GM13977 (cell line): ENCODE measurements around the gene SLIT3.

Experiments
- DNase-seq: peaks from one replicate; pipeline ENCODE4 v3.0.0; 2012; ENCODE audit warnings: low spot score
- in situ Hi-C: fragments of 300-500 bp; cut with MboI; formaldehyde crosslinking; loops from one replicate; pipeline ENCODE4 v1.12.0; 2022; ENCODE audit warnings: low sequenced_read_pairs, low pct_unique_long_range_greater_than_20kb, mixed read lengths, inconsistent platforms; ENCODE audit not compliant: unreplicated experiment
- TF ChIP-seq, protein P1 (sequence below): IDR thresholded peaks from 2 replicates; pipeline ENCODE4 v1.5.1; 2012; ENCODE audit warnings: mild to moderate bottlenecking, control low read depth; ENCODE audit not compliant: insufficient read depth; ENCODE audit errors: extremely low read depth, missing control alignments

SLIT3 gene

DNA sequence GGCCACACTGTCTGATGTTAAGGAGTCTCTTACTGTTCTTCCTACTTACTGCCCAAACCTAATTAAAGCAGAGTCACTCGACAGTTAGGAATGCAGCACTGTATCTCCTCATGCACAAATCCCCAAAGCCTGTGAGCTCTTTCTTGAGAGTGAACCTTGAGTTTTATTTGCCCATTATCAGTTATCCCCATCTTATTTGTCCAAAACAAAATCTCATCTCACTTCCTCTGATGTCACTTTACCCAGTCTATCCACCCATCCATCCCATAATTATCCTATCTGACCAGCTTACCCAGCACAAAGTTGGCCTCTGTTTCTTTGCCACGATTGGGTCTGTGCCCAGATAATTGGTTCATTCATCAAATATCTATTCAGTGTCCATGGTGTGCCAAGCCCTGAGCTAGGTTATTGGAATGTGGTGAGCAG is 250.8 kb downstream of the SLIT3 start:
- in situ Hi-C loops: no loop called here
- no peak for DNase-seq
- TF ChIP-seq, protein P1, sequence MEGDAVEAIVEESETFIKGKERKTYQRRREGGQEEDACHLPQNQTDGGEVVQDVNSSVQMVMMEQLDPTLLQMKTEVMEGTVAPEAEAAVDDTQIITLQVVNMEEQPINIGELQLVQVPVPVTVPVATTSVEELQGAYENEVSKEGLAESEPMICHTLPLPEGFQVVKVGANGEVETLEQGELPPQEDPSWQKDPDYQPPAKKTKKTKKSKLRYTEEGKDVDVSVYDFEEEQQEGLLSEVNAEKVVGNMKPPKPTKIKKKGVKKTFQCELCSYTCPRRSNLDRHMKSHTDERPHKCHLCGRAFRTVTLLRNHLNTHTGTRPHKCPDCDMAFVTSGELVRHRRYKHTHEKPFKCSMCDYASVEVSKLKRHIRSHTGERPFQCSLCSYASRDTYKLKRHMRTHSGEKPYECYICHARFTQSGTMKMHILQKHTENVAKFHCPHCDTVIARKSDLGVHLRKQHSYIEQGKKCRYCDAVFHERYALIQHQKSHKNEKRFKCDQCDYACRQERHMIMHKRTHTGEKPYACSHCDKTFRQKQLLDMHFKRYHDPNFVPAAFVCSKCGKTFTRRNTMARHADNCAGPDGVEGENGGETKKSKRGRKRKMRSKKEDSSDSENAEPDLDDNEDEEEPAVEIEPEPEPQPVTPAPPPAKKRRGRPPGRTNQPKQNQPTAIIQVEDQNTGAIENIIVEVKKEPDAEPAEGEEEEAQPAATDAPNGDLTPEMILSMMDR: no peak

DNA sequence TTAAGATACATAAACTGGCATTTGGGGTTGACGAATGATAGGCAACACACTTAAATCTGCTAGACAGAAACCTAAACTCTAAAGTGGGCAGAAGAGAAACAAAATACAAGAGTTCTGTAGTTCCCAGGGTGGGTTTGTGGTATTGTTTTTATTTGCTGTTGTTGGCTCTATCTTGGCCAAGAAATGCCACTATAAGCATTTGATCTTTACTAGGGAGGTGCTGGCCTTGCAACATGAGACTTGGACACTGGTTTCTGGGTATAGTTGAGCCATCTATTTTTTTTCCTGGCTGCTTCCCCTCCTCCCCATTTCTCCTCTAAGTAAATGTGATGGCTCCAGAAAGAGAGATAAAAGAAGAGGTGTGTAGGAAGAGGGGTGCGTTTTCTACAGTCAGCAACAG is 251.2 kb downstream of the SLIT3 start:
- TF ChIP-seq, protein P1: no peak
- in situ Hi-C loops: no loop called here
- DNase-seq: no peak

DNA sequence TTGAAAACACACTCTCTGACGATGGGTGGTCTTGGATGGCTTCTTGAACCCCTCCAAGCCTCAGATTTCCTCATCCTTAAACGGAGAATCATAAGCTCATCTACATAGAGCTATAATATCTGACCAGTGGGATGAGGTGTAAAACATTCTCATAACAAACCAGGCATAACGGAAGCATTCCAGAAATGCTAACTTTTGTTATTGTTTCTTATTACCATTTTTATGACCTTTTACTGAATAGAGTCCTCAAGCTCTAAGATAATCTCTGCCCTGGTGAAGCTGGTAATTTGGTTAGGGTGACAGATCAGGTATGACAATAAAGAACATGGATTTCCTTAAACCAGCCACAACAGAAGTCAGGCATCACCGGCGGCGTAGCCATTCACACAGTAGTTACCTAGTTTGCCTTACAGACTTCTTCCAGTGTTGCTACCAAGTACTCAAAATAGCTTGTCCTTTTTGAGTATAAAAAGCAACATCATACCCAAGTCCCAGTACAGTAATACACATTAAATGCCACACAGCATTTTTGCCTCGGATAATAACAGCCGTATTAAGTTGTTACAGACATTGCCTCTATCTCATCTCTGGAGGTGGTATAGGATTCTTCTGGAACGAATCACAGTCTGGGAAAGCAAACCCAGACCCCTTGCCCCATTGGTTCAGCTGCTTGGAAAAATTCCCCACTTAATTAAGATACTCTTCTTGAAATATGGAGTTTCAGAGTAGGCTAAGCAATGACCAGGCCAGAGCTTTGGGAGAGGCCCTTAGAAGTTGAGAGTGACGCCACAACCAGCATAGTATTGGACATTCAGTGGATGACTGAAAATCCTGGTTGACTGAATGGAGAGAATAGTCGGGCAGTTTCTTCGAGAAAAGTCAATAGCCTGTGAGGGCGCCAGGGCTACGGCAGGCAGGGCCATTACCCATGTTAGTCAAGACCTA is 252.5 kb downstream of the SLIT3 start:
- no peak for DNase-seq
- in situ Hi-C loops: no loop called here
- TF ChIP-seq, protein P1: no peak

DNA sequence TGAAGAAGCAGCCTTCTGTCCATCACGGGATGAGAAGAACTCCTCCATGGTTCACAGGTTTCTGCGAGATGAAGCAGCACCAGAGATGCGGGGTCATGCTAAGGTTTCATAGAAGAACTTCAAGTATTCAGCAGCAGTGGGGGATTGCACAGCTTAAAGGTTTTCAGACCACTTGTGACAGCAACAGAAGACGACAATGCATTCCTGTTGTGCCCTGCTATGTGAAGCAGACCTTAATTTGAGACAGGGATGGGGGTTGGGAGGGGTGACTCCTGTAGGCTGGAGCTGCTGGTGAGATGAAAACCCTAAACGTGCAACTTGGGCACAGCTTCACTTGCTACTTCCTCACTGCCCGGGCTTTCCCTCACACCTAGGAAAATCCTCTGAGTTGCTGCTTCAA is 256.0 kb downstream of the SLIT3 start:
- TF ChIP-seq, protein P1: no peak
- in situ Hi-C loops: no loop called here
- DNase-seq: no peak

DNA sequence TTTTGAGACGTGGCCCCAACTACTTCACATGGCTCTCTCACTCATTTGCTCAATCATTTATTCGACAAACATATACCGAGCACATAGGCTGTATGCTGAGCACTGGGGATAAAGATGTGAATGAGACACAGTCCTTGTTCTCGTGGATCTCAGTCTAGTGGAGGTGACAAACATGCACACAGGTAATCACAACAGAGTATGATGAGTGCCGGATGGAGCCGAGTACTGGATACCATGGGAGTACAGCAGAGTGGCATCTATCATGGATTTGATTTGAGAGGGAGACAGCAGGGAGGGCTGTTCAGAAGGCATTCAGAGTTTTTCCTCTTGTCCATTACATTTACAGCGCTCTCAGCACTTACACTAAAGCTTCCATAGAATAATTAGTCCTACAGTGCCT is 259.8 kb downstream of the SLIT3 start:
- DNase-seq: no peak
- in situ Hi-C loops: no loop called here
- TF ChIP-seq, protein P1: no peak

DNA sequence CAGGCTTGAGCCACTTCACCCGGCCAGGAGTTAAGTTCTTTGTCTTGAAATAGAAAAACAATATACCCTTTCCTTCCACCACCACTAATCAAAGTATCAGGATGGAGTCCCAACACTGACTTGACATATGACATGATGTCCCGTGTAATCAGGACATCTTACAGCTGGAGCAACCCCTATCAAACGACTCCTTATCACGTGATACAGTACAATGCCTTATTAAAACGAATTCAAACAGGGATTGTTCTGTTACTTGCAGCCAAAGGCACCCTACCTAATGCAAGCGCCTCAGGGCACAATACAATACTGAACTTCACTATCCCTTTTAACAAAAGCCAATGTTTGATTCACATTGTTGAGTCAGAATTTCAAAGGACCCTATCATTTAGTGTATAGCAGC is 261.3 kb downstream of the SLIT3 start:
- DNase-seq: no peak
- in situ Hi-C loops: no loop called here
- TF ChIP-seq, protein P1: no peak
